ENCODE data around the gene NBPF3. TPM values are rescaled to one million over a fixed set of nuclear protein-coding genes. Genes with fewer than 3 reads are reported as not detected.

Gene NBPF3
- total and polyA plus RNA-seq, 2 experiments from 2014 or later, result 3.6 to 14.3 TPM

- no peaks in the 10 kb centered on the region for H3K9me2 ChIP-seq (replicated peaks; ENCODE audit: insufficient read depth)
- 100% methylated on average over 1 of the region's 1 CpG for WGBS (ENCODE audit: low lambda C conversion rate, missing lambda C conversion rate)
- H4K20me1 ChIP-seq (ENCODE audit: insufficient read depth, poor library complexity, severe bottlenecking), result no peaks in the 10 kb centered on the region
- H3K4me2 ChIP-seq, result no peak overlapping the region
- no peaks in the 10 kb centered on the region for H3K36me3 ChIP-seq (replicated peaks; ENCODE audit: insufficient read depth, low read depth)
- H3K27me3 ChIP-seq, result peaks cover 34% of the 10 kb centered on the region
- H2AFZ ChIP-seq, result no peak overlapping the region
- H3K4me1 ChIP-seq (ENCODE audit: insufficient read depth), result no peaks in the 10 kb centered on the region
- no peak overlapping the region for H3K4me3 ChIP-seq
- H3K27ac ChIP-seq, result no peak overlapping the region
- no peak for DNase-seq (ENCODE audit: low spot score)
- no peaks in the 10 kb centered on the region for H3K9me3 ChIP-seq (ENCODE audit: low read depth)
- no peaks in the 10 kb centered on the region for H3K79me2 ChIP-seq
- TF ChIP-seq EZH2 (IDR thresholded peaks at IDR 0.05; ENCODE audit: borderline replicate concordance) (no peak), CTCF (IDR thresholded peaks at IDR 0.05; ENCODE audit: poor library complexity) (no peak), EZH2phosphoT487 (IDR thresholded peaks at IDR 0.05; ENCODE audit: low read depth, severe bottlenecking, unreplicated experiment) (no peak)
Observed at GRCh38 chr1:21507511-21508270, 67.8 kb downstream of the NBPF3 start.

- Histone ChIP-seq H3K79me2 (no peaks in the 10 kb centered on the region), H3K4me3 (no peak overlapping the region), H3K36me3 (replicated peaks; ENCODE audit: insufficient read depth, low read depth) (no peaks in the 10 kb centered on the region), H2AFZ (peak overlapping the region; percentile 20), H3K27ac (no peak overlapping the region), H3K4me1 (ENCODE audit: insufficient read depth) (no peaks in the 10 kb centered on the region), H3K27me3 (peaks cover 34% of the 10 kb centered on the region), H3K9me3 (ENCODE audit: low read depth) (no peaks in the 10 kb centered on the region), H3K9me2 (replicated peaks; ENCODE audit: insufficient read depth) (no peaks in the 10 kb centered on the region), H3K4me2 (peak overlapping the region; percentile 81), H4K20me1 (ENCODE audit: insufficient read depth, poor library complexity, severe bottlenecking) (no peaks in the 10 kb centered on the region)
- DNase-seq (ENCODE audit: low spot score), result peak; percentile 90
- 22% methylated on average over 22 of the region's 45 CpGs for WGBS (ENCODE audit: low lambda C conversion rate, missing lambda C conversion rate)
- TF ChIP-seq CTCF (IDR thresholded peaks at IDR 0.05; ENCODE audit: poor library complexity) (peak; percentile 57), EZH2 (IDR thresholded peaks at IDR 0.05; ENCODE audit: borderline replicate concordance) (no peak), EZH2phosphoT487 (IDR thresholded peaks at IDR 0.05; ENCODE audit: low read depth, severe bottlenecking, unreplicated experiment) (no peak)
Observed at GRCh38 chr1:21508580-21509350, 68.8 kb downstream of the NBPF3 start.

GRCh38 chr1:21509351-21510112 is 69.6 kb downstream of the NBPF3 start, which contains the start of gene ALPL:
ALPL (plus strand) TSS chr1:21509423; CDS start chr1:21554082, 44,659 bp downstream.
- H3K27me3 ChIP-seq, result peaks cover 34% of the 10 kb centered on the region
- H2AFZ ChIP-seq, result peak within 1 kb of the TSS; percentile 20

More at GRCh38 chr1:21509351-21510112, 69.6 kb downstream of the NBPF3 start, which contains the start of gene ALPL:
- TF ChIP-seq EZH2 (IDR thresholded peaks at IDR 0.05; ENCODE audit: borderline replicate concordance) (peak; percentile 10), CTCF (IDR thresholded peaks at IDR 0.05; ENCODE audit: poor library complexity) (no peak), EZH2phosphoT487 (IDR thresholded peaks at IDR 0.05; ENCODE audit: low read depth, severe bottlenecking, unreplicated experiment) (peak; percentile 9)
- Histone ChIP-seq H3K4me2 (peak within 1 kb of the TSS; percentile 81), H3K27ac (no peak within 1 kb of the TSS), H3K9me3 (ENCODE audit: low read depth) (no peaks in the 10 kb centered on the region), H3K36me3 (replicated peaks; ENCODE audit: insufficient read depth, low read depth) (no peaks in the 10 kb centered on the region), H3K9me2 (replicated peaks; ENCODE audit: insufficient read depth) (no peaks in the 10 kb centered on the region), H4K20me1 (ENCODE audit: insufficient read depth, poor library complexity, severe bottlenecking) (no peaks in the 10 kb centered on the region), H3K4me3 (no peak within 1 kb of the TSS), H3K4me1 (ENCODE audit: insufficient read depth) (no peaks in the 10 kb centered on the region), H3K79me2 (no peaks in the 10 kb centered on the region)
- WGBS (ENCODE audit: low lambda C conversion rate, missing lambda C conversion rate), result 4% methylated on average over 45 of the region's 67 CpGs
- no peak for DNase-seq (ENCODE audit: low spot score)

Measured in hepatocyte (in vitro differentiated cells).